Aorta (tissue), 5 donors: ENCODE measurements around the gene TRPM8. TPM values are rescaled to one million over a fixed set of nuclear protein-coding genes. Genes with fewer than 3 reads are reported as not detected.

Experiments used
- ATAC-seq: fragments of 200-7000 bp; cut with Tn5 transposase; one replicate; pipeline ENCODE4 v1.9.1; 2022; ENCODE audit warnings: moderate library complexity; ENCODE audit not compliant: low FRiP score
- DNase-seq, 2 donors: peaks; one replicate each; pipeline ENCODE4 v3.0.0-alpha.2; 2020
- H3K27ac ChIP-seq, 2 donors: one replicate each; pipeline ENCODE4 v1.5.1; 2013; ENCODE audit warnings: low read length in 2 of 2, mild to moderate bottlenecking in 2 of 2, moderate library complexity in 2 of 2, control low read depth in 1 of 2, inconsistent platforms in 1 of 2, low read depth in 1 of 2
- H3K27me3 ChIP-seq, 2 donors: one replicate each; pipeline ENCODE4 v1.6.1; 2013; ENCODE audit warnings: control low read depth in 1 of 2, low read length in 1 of 2, mild to moderate bottlenecking in 1 of 2, moderate library complexity in 1 of 2; ENCODE audit not compliant: insufficient read depth in 2 of 2, control insufficient read depth in 1 of 2
- H3K36me3 ChIP-seq, 2 donors: one replicate each; pipeline ENCODE4 v1.6.1; 2013; ENCODE audit warnings: control low read depth in 1 of 2, low read length in 1 of 2, mild to moderate bottlenecking in 1 of 2; ENCODE audit not compliant: insufficient read depth in 2 of 2, control insufficient read depth in 1 of 2
- H3K4me1 ChIP-seq, 2 donors: one replicate each; pipeline ENCODE4 v1.6.1; 2013; ENCODE audit warnings: low read length in 2 of 2, control low read depth in 1 of 2, mild to moderate bottlenecking in 1 of 2, moderate library complexity in 1 of 2; ENCODE audit not compliant: insufficient read depth in 2 of 2, control insufficient read depth in 1 of 2
- H3K4me3 ChIP-seq, 2 donors: one replicate each; pipeline ENCODE4 v1.5.1; 2013; ENCODE audit warnings: low read length in 2 of 2, control low read depth in 1 of 2, mild to moderate bottlenecking in 1 of 2
- H3K9me3 ChIP-seq: one replicate; pipeline ENCODE4 v1.6.1; 2013; ENCODE audit warnings: mild to moderate bottlenecking, low read length; ENCODE audit not compliant: control insufficient read depth
- WGBS, 2 donors: extraction: QIAGEN DNeasy Blood & Tissue Kit; methylation state at CpG; one replicate each; pipeline ENCODE4 v1.1.7; 2013; 5-methylcytosine and 5-hydroxymethylcytosine counted together
- intact Hi-C, 2 donors: fragments of 100-400 bp; cut with DNase I; formaldehyde crosslinking; loops; one replicate each; pipeline versions ENCODE4 v1.14.2 to v1.15.0; 2022
- polyA plus RNA-seq, 2 donors: library from polyadenylated mRNA; stranded (reverse); fragments of 200-250 nt; gene quantifications; one replicate each; pipeline ENCODE4 v1.2.3, GENCODE V29; 2013
- total RNA-seq, 2 donors: library from RNA; stranded (reverse); fragmentation: NEBNext Ultra II Directional; extraction: Animal tissue kit (Norgen Biotek cat#: 25700); gene quantifications; one replicate each; pipeline ENCODE4 v1.2.1, GENCODE V29; 2021
- donor health status: healthy with polysubstance abuse.
- donor health status: Bipolar disorder and iron deficiency.
- donor health status: DM: no; HTN: no; CAD: no.
- donor health status: DM: no; HTN: no; CAD: no.
- donor health status: DM: yes; HTN: yes; CAD: no.

TRPM8 gene
- total and polyA plus RNA-seq, 4 donors = not detected

GRCh38 chr2:234019896-234020295 is 102.7 kb downstream of the TRPM8 start:
- no peak for ATAC-seq

DNA sequence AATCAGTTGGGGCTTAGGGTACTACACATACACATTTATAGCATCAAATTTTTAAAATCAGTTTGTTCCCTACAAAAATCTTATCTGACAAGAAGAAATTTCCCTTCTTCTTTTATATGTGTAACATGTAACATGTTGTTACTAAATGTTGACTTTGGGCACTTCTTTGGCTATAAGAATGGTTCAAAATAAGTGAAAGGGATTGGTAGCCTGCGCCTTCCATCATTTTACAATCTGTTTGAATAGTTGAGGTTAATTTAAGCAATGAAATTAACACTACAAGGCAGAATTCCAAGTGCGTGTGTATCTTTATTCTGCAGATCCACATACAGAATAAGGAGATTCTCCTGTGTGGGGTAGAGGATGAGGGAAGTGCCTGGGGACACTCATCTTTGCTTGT is 103.2 kb downstream of the TRPM8 start:
- H3K4me3 ChIP-seq = no peak overlapping the region
- ATAC-seq (no peak), DNase-seq (no peak)
- no peaks in the 10 kb centered on the region for H3K4me1 ChIP-seq
- H3K27me3 ChIP-seq = no peaks in the 10 kb centered on the region
- H3K9me3 ChIP-seq = peaks cover 2% of the 10 kb centered on the region
- intact Hi-C loops = no loop called here
- no peaks in the 10 kb centered on the region for H3K36me3 ChIP-seq
- WGBS, 2 donors = 85 to 88% methylated on average over 2 of the region's 2 CpGs
- no peak overlapping the region for H3K27ac ChIP-seq

More at GRCh38 chr2:234019896-234020295, 102.7 kb downstream of the TRPM8 start:
- 84 to 87% methylated on average over 4 of the region's 4 CpGs for WGBS, 2 donors
- no peaks in the 10 kb centered on the region for H3K4me1 ChIP-seq
- no peak for DNase-seq
- intact Hi-C loops = no loop called here
- no peaks in the 10 kb centered on the region for H3K27me3 ChIP-seq
- H3K27ac ChIP-seq = no peak overlapping the region
- no peak overlapping the region for H3K4me3 ChIP-seq
- no peaks in the 10 kb centered on the region for H3K36me3 ChIP-seq
- peaks cover 2% of the 10 kb centered on the region for H3K9me3 ChIP-seq

DNA sequence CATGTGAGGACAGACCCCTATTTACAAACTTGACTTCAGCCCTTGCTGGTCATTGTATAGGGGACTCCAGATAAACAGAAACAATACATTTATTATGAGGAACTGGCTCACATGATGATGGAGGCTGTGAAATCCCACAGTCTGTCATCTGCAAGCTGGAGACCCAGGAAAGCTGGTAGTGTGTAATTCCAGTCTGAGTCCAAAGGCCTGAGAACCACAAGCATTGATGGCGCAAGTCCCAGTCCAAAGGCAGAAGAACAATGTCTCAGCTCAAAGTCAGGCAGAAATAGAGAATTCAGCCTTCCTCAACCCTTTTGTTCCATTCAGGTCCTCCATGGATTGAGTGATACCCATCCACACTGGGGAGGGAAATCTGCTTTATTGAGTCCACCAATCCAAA is 105.3 kb downstream of the TRPM8 start:
- no peak for ATAC-seq
- Histone ChIP-seq H3K36me3 (no peaks in the 10 kb centered on the region), H3K27ac (no peak overlapping the region), H3K4me1 (no peaks in the 10 kb centered on the region), H3K4me3 (no peak overlapping the region), H3K27me3 (no peaks in the 10 kb centered on the region), H3K9me3 (peaks cover 2% of the 10 kb centered on the region)
- intact Hi-C loops = no loop called here
- 96 to 100% methylated on average over 1 of the region's 1 CpG for WGBS, 2 donors
- DNase-seq = no peak

DNA sequence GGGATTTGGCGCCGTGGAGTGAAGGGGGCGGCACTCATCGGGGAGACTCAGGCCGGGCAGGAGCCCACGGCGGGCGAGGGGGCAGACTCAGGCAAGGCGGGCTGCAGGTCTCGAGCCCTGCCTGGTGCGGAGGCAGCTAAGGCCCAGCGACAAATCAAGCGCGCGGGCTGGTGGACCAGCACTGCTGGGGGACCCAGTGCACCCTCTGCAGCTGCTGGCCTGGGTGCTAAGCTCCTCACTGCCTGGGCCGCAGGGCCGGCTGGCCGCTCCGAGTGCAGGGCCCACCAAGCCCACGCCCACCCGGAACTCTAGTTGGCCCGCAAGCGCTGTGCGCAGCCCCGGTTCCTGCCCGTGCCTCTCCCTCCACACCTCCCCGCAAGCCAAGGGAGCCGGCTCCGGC is 107.1 kb downstream of the TRPM8 start:
- DNase-seq (no peak), ATAC-seq (no peak)
- intact Hi-C loops = no loop called here
- Histone ChIP-seq H3K36me3 (no peaks in the 10 kb centered on the region), H3K9me3 (peaks cover 2% of the 10 kb centered on the region), H3K27me3 (no peaks in the 10 kb centered on the region), H3K4me1 (no peaks in the 10 kb centered on the region), H3K27ac (no peak overlapping the region), H3K4me3 (no peak overlapping the region)
- WGBS, 2 donors = 96 to 98% methylated on average over 29 of the region's 29 CpGs

DNA sequence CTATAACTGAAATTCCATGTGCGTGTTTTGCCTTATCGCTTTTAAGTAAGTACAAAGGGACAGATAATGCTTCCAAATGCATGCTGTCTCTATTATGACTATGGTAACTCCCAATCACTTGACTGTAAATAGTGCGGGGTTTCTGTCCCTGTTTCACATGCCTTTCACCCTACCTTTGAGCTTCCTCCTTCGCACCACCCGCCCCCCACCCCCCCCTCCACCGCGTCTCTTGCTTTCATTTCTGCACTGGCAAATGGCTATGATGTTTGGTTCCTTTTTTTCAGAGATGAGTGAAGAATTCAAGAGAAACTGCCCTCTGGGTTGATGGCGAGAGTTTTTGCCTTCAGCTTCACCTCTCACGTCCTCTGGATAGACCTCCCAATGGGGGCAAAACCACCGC is 108.3 kb downstream of the TRPM8 start:
- no peak overlapping the region for H3K27ac ChIP-seq
- H3K9me3 ChIP-seq = peaks cover 2% of the 10 kb centered on the region
- no peak for DNase-seq
- no peaks in the 10 kb centered on the region for H3K27me3 ChIP-seq
- ATAC-seq = no peak
- 19 to 20% methylated on average over 10 of the region's 10 CpGs for WGBS, 2 donors
- no peak overlapping the region for H3K4me3 ChIP-seq
- no peaks in the 10 kb centered on the region for H3K36me3 ChIP-seq
- no peaks in the 10 kb centered on the region for H3K4me1 ChIP-seq
- intact Hi-C loops = no loop called here

- H3K36me3 ChIP-seq = no peaks in the 10 kb centered on the region
- ATAC-seq = no peak
- intact Hi-C loops = no loop called here
- H3K4me3 ChIP-seq = no peak overlapping the region
- H3K27me3 ChIP-seq = no peaks in the 10 kb centered on the region
- H3K4me1 ChIP-seq = no peaks in the 10 kb centered on the region
- H3K9me3 ChIP-seq = peaks cover 2% of the 10 kb centered on the region
- 9 to 17% methylated on average over 5 of the region's 5 CpGs for WGBS, 2 donors
- H3K27ac ChIP-seq = no peak overlapping the region
- no peak for DNase-seq
These were observed 108.8 kb downstream of the TRPM8 start for GRCh38 chr2:234025891-234026401.

GRCh38 chr2:234026693-234027254 is 109.6 kb downstream of the TRPM8 start:
- no peaks in the 10 kb centered on the region for H3K27me3 ChIP-seq
- H3K4me3 ChIP-seq = no peak overlapping the region
- DNase-seq (no peak), ATAC-seq (no peak)
- H3K27ac ChIP-seq = no peak overlapping the region
- H3K36me3 ChIP-seq = no peaks in the 10 kb centered on the region
- intact Hi-C loops = no loop called here
- WGBS, 2 donors = 83 to 87% methylated on average over 10 of the region's 10 CpGs
- H3K4me1 ChIP-seq = no peaks in the 10 kb centered on the region
- peaks cover 2% of the 10 kb centered on the region for H3K9me3 ChIP-seq

- no peaks in the 10 kb centered on the region for H3K36me3 ChIP-seq
- H3K4me1 ChIP-seq = no peaks in the 10 kb centered on the region
- H3K27me3 ChIP-seq = no peaks in the 10 kb centered on the region
- DNase-seq (no peak), ATAC-seq (no peak)
- no peaks in the 10 kb centered on the region for H3K9me3 ChIP-seq
- WGBS, 2 donors = 83 to 87% methylated on average over 1 of the region's 1 CpG
- H3K27ac ChIP-seq = no peak overlapping the region
- intact Hi-C loops = no loop called here
- H3K4me3 ChIP-seq = no peak overlapping the region
These were observed 110.5 kb downstream of the TRPM8 start for GRCh38 chr2:234027641-234028040.

GRCh38 chr2:234029150-234029733 is 112.1 kb downstream of the TRPM8 start:
- ATAC-seq (no peak), DNase-seq (no peak)
- H3K27me3 ChIP-seq = no peaks in the 10 kb centered on the region
- no peaks in the 10 kb centered on the region for H3K36me3 ChIP-seq
- H3K4me1 ChIP-seq = no peaks in the 10 kb centered on the region
- intact Hi-C loops = no loop called here
- peaks cover 4% of the 10 kb centered on the region for H3K9me3 ChIP-seq
- H3K4me3 ChIP-seq = no peak overlapping the region
- H3K27ac ChIP-seq = no peak overlapping the region
- WGBS, 2 donors = 82 to 83% methylated on average over 4 of the region's 4 CpGs
